Stimulated activated CD4-positive, alpha-beta T cell treated with anti-CD3 and anti-CD28 coated beads, Interleukin-4, amount 100 ng/mL, for 48 hours (primary cell): ENCODE data around the gene DNM1L.
"Not testable (repeated sequence)": the region's sequence is repeated elsewhere in the genome, so short reads cannot be mapped to it uniquely, and the experiment has no call there.

Experiments used
- DNase-seq, 2 donors: peaks; one replicate each; pipeline ENCODE4 v3.0.0-alpha.2; 2020; ENCODE audit warnings: low read depth in 2 of 2

The DNM1L gene

GRCh38 chr12:32697445-32697844 lies 18.3 kb downstream of the DNM1L start:
- no peak for DNase-seq

- DNase-seq: no peak
Measured at GRCh38 chr12:32698285-32698684, 19.2 kb downstream of the DNM1L start.

GRCh38 chr12:32699437-32699836 lies 20.3 kb downstream of the DNM1L start:
- DNase-seq: not testable (repeated sequence)

GRCh38 chr12:32702473-32702872 lies 23.4 kb downstream of the DNM1L start:
- DNase-seq: no peak

- no peak for DNase-seq
Measured at GRCh38 chr12:32702946-32703345, 23.8 kb downstream of the DNM1L start.

GRCh38 chr12:32705783-32706182 lies 26.7 kb downstream of the DNM1L start:
- DNase-seq: no peak

GRCh38 chr12:32706335-32707024 lies 27.4 kb downstream of the DNM1L start:
- no peak for DNase-seq

- no peak for DNase-seq
Measured at GRCh38 chr12:32708926-32709325, 29.8 kb downstream of the DNM1L start.

- DNase-seq: no peak
Measured at GRCh38 chr12:32714772-32715171, 35.7 kb downstream of the DNM1L start.

- DNase-seq: no peak
Measured at GRCh38 chr12:32718926-32719325, 39.8 kb downstream of the DNM1L start.

GRCh38 chr12:32725308-32725707 lies 46.2 kb downstream of the DNM1L start:
- not testable (repeated sequence) for DNase-seq

- no peak for DNase-seq
Measured at GRCh38 chr12:32726286-32726685, 47.2 kb downstream of the DNM1L start.

GRCh38 chr12:32727237-32727636 lies 48.1 kb downstream of the DNM1L start:
- DNase-seq: no peak

- no peak for DNase-seq
Measured at GRCh38 chr12:32734952-32735351, 55.9 kb downstream of the DNM1L start.

- DNase-seq: no peak
Measured at GRCh38 chr12:32736445-32736844, 57.3 kb downstream of the DNM1L start.

- no peak for DNase-seq
Measured at GRCh38 chr12:32737715-32738114, 58.6 kb downstream of the DNM1L start.

GRCh38 chr12:32739279-32739678 lies 60.2 kb downstream of the DNM1L start:
- no peak for DNase-seq

- DNase-seq: no peak
Measured at GRCh38 chr12:32742133-32742532, 63.0 kb downstream of the DNM1L start.

GRCh38 chr12:32743264-32743663 lies 64.2 kb downstream of the DNM1L start:
- no peak for DNase-seq

- DNase-seq: no peak
Measured at GRCh38 chr12:32753605-32754004, 74.5 kb downstream of the DNM1L start.

- no peak for DNase-seq
Measured at GRCh38 chr12:32754111-32754510, 75.0 kb downstream of the DNM1L start.

GRCh38 chr12:32755051-32755653 lies 76.1 kb downstream of the DNM1L start:
- DNase-seq: peak; percentile 57 to 58

GRCh38 chr12:32755654-32756475 lies 76.8 kb downstream of the DNM1L start, which contains the start of gene YARS2:
Gene YARS2 (minus strand): TSS chr12:32755897. CDS start chr12:32755874, 23 bp downstream.
- peak; percentile 75 to 88 for DNase-seq
